Keratinocyte (primary cell): ENCODE results near the gene SORBS2. TPM values are rescaled to one million over a fixed set of nuclear protein-coding genes. Genes with fewer than 3 reads are reported as not detected.

Source experiments
- DNase-seq: peaks from one replicate; pipeline ENCODE4 v3.0.0-alpha.2; 2011; ENCODE audit warnings: low read depth, missing footprints, low spot score
- FAIRE-seq: peaks from 2 replicates; lab custom pipeline; 2011; peaks lifted over from hg19 to GRCh38; lab: Jason Lieb, UNC
- H2AFZ ChIP-seq: 2 replicates; pipeline ENCODE4 v1.6.0; 2012; ENCODE audit warnings: low read length, control low read depth, inconsistent platforms; ENCODE audit not compliant: control insufficient read depth
- H3K27ac ChIP-seq: 2 replicates; pipeline ENCODE4 v1.5.1; 2011; ENCODE audit warnings: low read length; ENCODE audit not compliant: control insufficient read depth, insufficient read depth
- H3K27me3 ChIP-seq: 3 replicates; pipeline ENCODE4 v1.6.0; 2011; ENCODE audit warnings: low read length; ENCODE audit not compliant: control insufficient read depth, insufficient read depth; ENCODE audit errors: extremely low read depth
- H3K36me3 ChIP-seq, 2 experiments: 2 replicates in 1 of 2; 3 replicates in 1 of 2; pipeline ENCODE4 v1.5.1; 2011; ENCODE audit warnings: low read length in 2 of 2, mild to moderate bottlenecking in 1 of 2; ENCODE audit not compliant: control insufficient read depth in 2 of 2, insufficient read depth in 2 of 2; ENCODE audit errors: extremely low read depth in 1 of 2
- H3K4me1 ChIP-seq: 3 replicates; pipeline ENCODE4 v1.5.1; 2011; ENCODE audit warnings: low read length; ENCODE audit not compliant: control insufficient read depth, insufficient read depth; ENCODE audit errors: extremely low read depth
- H3K4me2 ChIP-seq: 3 replicates; pipeline ENCODE4 v1.6.0; 2011; ENCODE audit warnings: low read depth, low read length; ENCODE audit not compliant: control insufficient read depth, insufficient read depth; ENCODE audit errors: extremely low read depth
- H3K4me3 ChIP-seq, 3 experiments: fragments of 200-600 bp in 1 of 3; sonication (generic) in 1 of 3; 2 replicates in 2 of 3; 3 replicates in 1 of 3; pipeline ENCODE4 v1.5.1; 2011 to 2016; ENCODE audit warnings: low read length in 3 of 3, mild to moderate bottlenecking in 3 of 3, control low read depth in 2 of 3, inconsistent platforms in 1 of 3, low read depth in 1 of 3, mixed read lengths in 1 of 3, mixed run types in 1 of 3, moderate library complexity in 1 of 3; ENCODE audit not compliant: control insufficient read depth in 2 of 3, insufficient read depth in 2 of 3; ENCODE audit errors: extremely low read depth in 1 of 3
- H3K79me2 ChIP-seq: 2 replicates; pipeline ENCODE4 v1.6.0; 2012; ENCODE audit warnings: low read length; ENCODE audit not compliant: control insufficient read depth, insufficient read depth
- H3K9ac ChIP-seq: 3 replicates; pipeline ENCODE4 v1.6.0; 2011; ENCODE audit warnings: low read length; ENCODE audit not compliant: control insufficient read depth, insufficient read depth; ENCODE audit errors: extremely low read depth
- H3K9me1 ChIP-seq: 3 replicates; pipeline ENCODE4 v1.6.0; 2011; ENCODE audit warnings: low read length; ENCODE audit not compliant: control insufficient read depth, insufficient read depth; ENCODE audit errors: extremely low read depth
- H3K9me3 ChIP-seq: 2 replicates; pipeline ENCODE4 v1.5.1; 2012; ENCODE audit warnings: low read depth, low read length; ENCODE audit not compliant: control insufficient read depth
- H4K20me1 ChIP-seq: 3 replicates; pipeline ENCODE4 v1.6.0; 2011; ENCODE audit warnings: low read length; ENCODE audit not compliant: control insufficient read depth, insufficient read depth; ENCODE audit errors: extremely low read depth
- CTCF ChIP-seq, 3 experiments: IDR thresholded peaks in 1 of 3; conservative IDR thresholded peaks in 1 of 3; optimal IDR thresholded peaks in 1 of 3; 2 replicates in 2 of 3; 3 replicates in 1 of 3; pipeline versions ENCODE3 to v1.5.1; 2011; ENCODE audit warnings: low read length in 3 of 3, mild to moderate bottlenecking in 3 of 3, moderate library complexity in 2 of 3, control low read depth in 1 of 3, inconsistent platforms in 1 of 3; ENCODE audit not compliant: insufficient read depth in 2 of 3; ENCODE audit errors: extremely low read depth in 1 of 3
- EZH2 ChIP-seq: IDR thresholded peaks from one replicate; pipeline ENCODE4 v1.6.1; 2012; ENCODE audit warnings: inconsistent platforms, mild to moderate bottlenecking, low read length, moderate library complexity
- dilution Hi-C: fragments of 300-500 bp; cut with MboI; formaldehyde crosslinking; loops from one replicate; pipeline ENCODE4 v1.7.0; 2020; ENCODE audit warnings: low sequenced_read_pairs; ENCODE audit not compliant: extremely low pct_ligation_motif_present
- polyA plus RNA-seq, 5 experiments: library from polyadenylated mRNA; depleted of rRNA in 3 of 5; stranded (reverse) in 3 of 5; stranded (forward) in 1 of 5; unstranded in 1 of 5; fragments of >200 nt; gene quantifications; 1 replicate in 1 of 5; 2 replicates in 3 of 5; 3 replicates in 1 of 5; pipeline versions ENCODE4 v1.2.1 to v1.2.3, GENCODE V29; 2011 to 2012; ENCODE audit warnings: missing spikeins in 2 of 5, low read depth in 1 of 5, low replicate concordance in 1 of 5

Gene SORBS2
- polyA plus RNA-seq, 1 donor (not counting 4 experiments of a cell fraction or from before 2014, with no cell fraction given): 0.14 TPM

- peak; percentile 85 for FAIRE-seq
- H3K9me1 ChIP-seq: no peaks in the 10 kb centered on the region
- H4K20me1 ChIP-seq: no peaks in the 10 kb centered on the region
- H3K36me3 ChIP-seq: no peaks in the 10 kb centered on the region
- H3K79me2 ChIP-seq: no peaks in the 10 kb centered on the region
- H3K27ac ChIP-seq: no peak overlapping the region
- H3K9ac ChIP-seq: no peak overlapping the region
- H2AFZ ChIP-seq: no peak overlapping the region
- H3K27me3 ChIP-seq: no peaks in the 10 kb centered on the region
- H3K4me3 ChIP-seq: no peak overlapping the region
- no peak overlapping the region for H3K4me2 ChIP-seq
- dilution Hi-C loops: no loop called here
- DNase-seq: peak; percentile 4
- H3K9me3 ChIP-seq: no peaks in the 10 kb centered on the region
- no peaks in the 10 kb centered on the region for H3K4me1 ChIP-seq
- TF ChIP-seq EZH2 (no peak), CTCF (optimal IDR thresholded peaks at IDR 0.05 in 1 of 3, IDR thresholded peaks at IDR 0.05 in 1 of 3, conservative IDR thresholded peaks at IDR 0.05 in 1 of 3; ENCODE audit: extremely low read depth in 1 of 3, insufficient read depth in 2 of 3, low read length in 3 of 3) (peak; percentile 92 to 96 (median 96))
These were observed 214.3 kb downstream of the SORBS2 start for GRCh38 chr4:185597532-185598188.

- H3K36me3 ChIP-seq: no peaks in the 10 kb centered on the region
- no peak for TF ChIP-seq EZH2
- no peak for TF ChIP-seq CTCF (optimal IDR thresholded peaks at IDR 0.05 in 1 of 3, IDR thresholded peaks at IDR 0.05 in 1 of 3, conservative IDR thresholded peaks at IDR 0.05 in 1 of 3; ENCODE audit: extremely low read depth in 1 of 3, insufficient read depth in 2 of 3, low read length in 3 of 3)
- no peaks in the 10 kb centered on the region for H3K9me3 ChIP-seq
- no peaks in the 10 kb centered on the region for H3K4me1 ChIP-seq
- H3K4me3 ChIP-seq: no peak overlapping the region
- no peak overlapping the region for H3K27ac ChIP-seq
- H3K9ac ChIP-seq: no peak overlapping the region
- H3K4me2 ChIP-seq: no peak overlapping the region
- no peak for DNase-seq
- dilution Hi-C loops: no loop called here
- H3K79me2 ChIP-seq: no peaks in the 10 kb centered on the region
- peaks cover 2% of the 10 kb centered on the region for H3K27me3 ChIP-seq
- FAIRE-seq: no peak
- H3K9me1 ChIP-seq: no peaks in the 10 kb centered on the region
- no peak overlapping the region for H2AFZ ChIP-seq
- no peaks in the 10 kb centered on the region for H4K20me1 ChIP-seq
These were observed 219.0 kb downstream of the SORBS2 start for GRCh38 chr4:185592845-185593488.
